Measurements from ENCODE around the gene GLRB.

Gene GLRB

DNA sequence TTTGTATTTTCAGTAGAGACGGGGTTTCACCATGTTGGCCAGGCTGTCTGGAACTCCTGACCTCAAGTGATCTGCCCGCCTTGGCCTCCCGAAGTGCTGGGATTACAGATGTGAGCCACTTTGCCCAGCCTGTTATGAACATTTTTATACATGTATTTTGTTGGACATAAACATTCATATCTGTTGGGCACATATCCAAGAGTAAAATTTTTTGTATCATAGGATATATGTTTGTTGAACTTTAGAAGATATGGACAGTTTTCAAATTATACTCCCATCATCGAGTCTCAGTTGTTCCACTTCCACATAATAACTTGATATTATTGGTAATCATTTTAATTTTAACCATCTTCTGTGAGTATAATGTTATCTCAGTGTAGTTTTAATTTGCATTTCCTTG lies 23.6 kb downstream of the GLRB start:
- Histone ChIP-seq H3K27me3 (no peaks in the 10 kb centered on the region), H3K4me1 (ENCODE audit: control insufficient read depth in 1 of 2, insufficient read depth in 1 of 2, low read depth in 1 of 2, low read length in 1 of 2) (no peaks in the 10 kb centered on the region), H3K36me3 (no peaks in the 10 kb centered on the region), H3K27ac (no peak overlapping the region), H3K4me3 (ENCODE audit: low read depth in 1 of 2, low read length in 1 of 2) (no peak overlapping the region), H3K9me3 (no peaks in the 10 kb centered on the region)
- TF ChIP-seq, protein P1, sequence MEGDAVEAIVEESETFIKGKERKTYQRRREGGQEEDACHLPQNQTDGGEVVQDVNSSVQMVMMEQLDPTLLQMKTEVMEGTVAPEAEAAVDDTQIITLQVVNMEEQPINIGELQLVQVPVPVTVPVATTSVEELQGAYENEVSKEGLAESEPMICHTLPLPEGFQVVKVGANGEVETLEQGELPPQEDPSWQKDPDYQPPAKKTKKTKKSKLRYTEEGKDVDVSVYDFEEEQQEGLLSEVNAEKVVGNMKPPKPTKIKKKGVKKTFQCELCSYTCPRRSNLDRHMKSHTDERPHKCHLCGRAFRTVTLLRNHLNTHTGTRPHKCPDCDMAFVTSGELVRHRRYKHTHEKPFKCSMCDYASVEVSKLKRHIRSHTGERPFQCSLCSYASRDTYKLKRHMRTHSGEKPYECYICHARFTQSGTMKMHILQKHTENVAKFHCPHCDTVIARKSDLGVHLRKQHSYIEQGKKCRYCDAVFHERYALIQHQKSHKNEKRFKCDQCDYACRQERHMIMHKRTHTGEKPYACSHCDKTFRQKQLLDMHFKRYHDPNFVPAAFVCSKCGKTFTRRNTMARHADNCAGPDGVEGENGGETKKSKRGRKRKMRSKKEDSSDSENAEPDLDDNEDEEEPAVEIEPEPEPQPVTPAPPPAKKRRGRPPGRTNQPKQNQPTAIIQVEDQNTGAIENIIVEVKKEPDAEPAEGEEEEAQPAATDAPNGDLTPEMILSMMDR (IDR thresholded peaks at IDR 0.05), result no peak

DNA sequence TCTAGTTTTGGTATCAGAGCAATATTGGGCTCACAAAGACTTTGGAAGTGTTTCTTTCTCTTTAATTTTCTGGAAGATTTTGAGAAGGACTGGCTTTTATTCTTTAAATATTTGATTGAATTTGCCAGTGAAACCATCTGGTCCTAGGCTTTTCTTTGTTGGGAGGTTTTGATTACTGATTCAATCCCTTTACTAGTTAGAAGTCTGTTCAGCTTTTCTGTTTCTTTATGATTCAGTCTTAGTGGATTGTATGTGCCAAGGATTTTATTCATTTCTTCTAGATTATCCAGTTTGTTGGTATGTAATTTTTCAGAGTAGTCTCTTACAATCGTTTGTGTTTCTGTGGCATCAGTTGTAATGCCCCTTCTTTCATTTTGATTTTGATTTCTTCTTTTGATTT lies 28.6 kb downstream of the GLRB start:
- no peak overlapping the region for H3K27ac ChIP-seq
- H3K9me3 ChIP-seq, result no peaks in the 10 kb centered on the region
- H3K4me3 ChIP-seq (ENCODE audit: low read depth in 1 of 2, low read length in 1 of 2), result no peak overlapping the region
- no peaks in the 10 kb centered on the region for H3K27me3 ChIP-seq
- TF ChIP-seq, protein P1 (IDR thresholded peaks at IDR 0.05), result no peak
- no peaks in the 10 kb centered on the region for H3K4me1 ChIP-seq (ENCODE audit: control insufficient read depth in 1 of 2, insufficient read depth in 1 of 2, low read depth in 1 of 2, low read length in 1 of 2)
- H3K36me3 ChIP-seq, result no peaks in the 10 kb centered on the region

DNA sequence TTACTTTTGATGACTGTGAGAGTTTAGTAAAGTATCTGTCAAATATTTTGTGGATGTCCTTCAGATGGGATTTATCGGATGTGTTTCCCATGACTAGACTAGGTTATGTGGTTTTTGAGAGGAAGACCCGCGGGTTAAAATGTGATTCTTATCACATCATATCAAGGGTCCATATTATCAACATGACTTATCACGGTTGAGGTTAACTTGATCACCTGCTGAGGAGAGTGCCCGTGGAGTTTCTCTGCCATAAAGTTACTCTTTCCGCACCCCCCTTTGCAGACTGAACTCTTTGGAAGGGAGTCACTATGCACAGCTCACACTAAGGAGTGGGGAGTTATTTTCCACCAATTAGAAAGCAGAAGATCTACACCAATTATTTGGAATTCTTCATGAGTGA lies 38.7 kb downstream of the GLRB start:
- Histone ChIP-seq H3K27me3 (no peaks in the 10 kb centered on the region), H3K4me1 (ENCODE audit: control insufficient read depth in 1 of 2, insufficient read depth in 1 of 2, low read depth in 1 of 2, low read length in 1 of 2) (no peaks in the 10 kb centered on the region), H3K4me3 (ENCODE audit: low read depth in 1 of 2, low read length in 1 of 2) (no peak overlapping the region), H3K9me3 (no peaks in the 10 kb centered on the region), H3K27ac (no peak overlapping the region), H3K36me3 (no peaks in the 10 kb centered on the region)
- TF ChIP-seq, protein P1 (IDR thresholded peaks at IDR 0.05), result no peak

DNA sequence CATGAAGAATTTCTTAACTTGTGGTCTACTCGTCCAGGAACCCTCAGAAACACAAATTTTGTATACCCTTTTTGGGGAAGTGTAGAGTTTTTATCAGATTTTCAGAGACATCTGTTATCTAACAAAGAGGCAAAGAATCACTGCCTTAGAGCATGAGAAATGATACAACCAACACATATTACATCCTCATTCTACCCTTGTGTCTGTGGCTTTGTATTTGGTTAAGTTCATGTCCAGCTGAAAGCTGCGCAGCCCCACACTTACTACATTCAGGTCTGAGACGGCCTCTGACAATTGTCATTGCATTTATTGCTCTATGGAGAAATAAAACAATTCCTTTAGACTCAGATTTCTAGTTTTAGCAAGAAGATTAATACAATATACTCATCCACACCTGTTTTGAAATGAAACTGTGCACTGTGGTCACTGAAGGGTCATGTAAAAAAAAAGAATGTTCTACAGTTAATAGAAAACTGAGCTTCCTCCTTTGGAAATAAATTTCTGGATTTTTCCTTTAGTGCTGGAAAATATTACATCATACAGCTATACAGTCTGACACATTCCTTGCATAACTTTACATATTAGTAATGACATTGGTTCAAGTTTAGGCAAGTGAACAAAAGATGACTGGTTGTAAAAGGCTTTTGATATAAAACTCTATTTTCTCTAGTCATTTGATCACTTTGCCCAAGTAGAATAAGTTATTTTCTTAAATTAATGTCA lies 39.8 kb downstream of the GLRB start:
- H3K27ac ChIP-seq, result no peak overlapping the region

DNA sequence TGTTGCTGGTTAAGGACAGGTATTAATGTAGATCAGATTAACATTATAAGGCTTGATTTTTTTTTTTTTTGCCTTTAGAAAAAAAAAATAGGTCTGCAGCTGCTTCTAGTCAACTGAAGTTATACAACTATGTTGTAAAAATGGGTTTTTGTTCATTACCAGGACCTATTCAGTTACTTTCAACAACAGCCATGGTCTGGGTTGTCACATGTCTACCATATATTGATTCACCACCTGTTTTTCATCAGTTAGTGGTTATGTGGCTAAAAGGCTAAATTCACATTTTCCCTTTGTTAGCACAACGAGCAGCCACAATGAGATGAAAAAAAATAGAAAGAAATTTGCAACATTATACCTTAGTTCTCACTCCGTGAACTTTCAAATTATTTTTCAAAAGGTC lies 45.5 kb downstream of the GLRB start:
- no peak overlapping the region for H3K4me3 ChIP-seq (ENCODE audit: low read depth in 1 of 2, low read length in 1 of 2)
- no peaks in the 10 kb centered on the region for H3K4me1 ChIP-seq (ENCODE audit: control insufficient read depth in 1 of 2, insufficient read depth in 1 of 2, low read depth in 1 of 2, low read length in 1 of 2)
- no peaks in the 10 kb centered on the region for H3K27me3 ChIP-seq
- H3K27ac ChIP-seq, result no peak overlapping the region
- TF ChIP-seq, protein P1 (IDR thresholded peaks at IDR 0.05), result no peak
- no peaks in the 10 kb centered on the region for H3K36me3 ChIP-seq
- H3K9me3 ChIP-seq, result no peaks in the 10 kb centered on the region

More for the DNA sequence above, 39.8 kb downstream of the GLRB start:
- TF ChIP-seq, protein P1 (IDR thresholded peaks at IDR 0.05), result no peak
- Histone ChIP-seq H3K4me1 (ENCODE audit: control insufficient read depth in 1 of 2, insufficient read depth in 1 of 2, low read depth in 1 of 2, low read length in 1 of 2) (no peaks in the 10 kb centered on the region), H3K9me3 (no peaks in the 10 kb centered on the region), H3K4me3 (ENCODE audit: low read depth in 1 of 2, low read length in 1 of 2) (no peak overlapping the region), H3K36me3 (no peaks in the 10 kb centered on the region), H3K27me3 (no peaks in the 10 kb centered on the region)

Measured in neutrophil (primary cell).